RWPE2 (cell line): Measurements from ENCODE around the gene SPCS2.
A peak's percentile ranks its signal among the peaks of the same experiment; 100 is the strongest.

Experiments
- ATAC-seq: fragments of 200-7000 bp; cut with Tn5 transposase; 3 replicates; pipeline ENCODE4 v1.9.1; 2021; ENCODE audit warnings: low read depth
- DNase-seq: peaks from one replicate; pipeline ENCODE4 v3.0.0-alpha.2; 2020; ENCODE audit warnings: low spot score
- H3K27ac ChIP-seq: fragments of 450-650 bp; 2 replicates; pipeline ENCODE4 v1.5.1; 2017; ENCODE audit warnings: mild to moderate bottlenecking; ENCODE audit not compliant: poor library complexity, severe bottlenecking
- H3K27me3 ChIP-seq: fragments of 250-450 bp; sonication (Bioruptor Pico); 2 replicates; pipeline ENCODE4 v1.5.1; 2021; ENCODE audit warnings: mild to moderate bottlenecking, moderate library complexity; ENCODE audit not compliant: insufficient read depth, poor library complexity, severe bottlenecking
- H3K36me3 ChIP-seq: fragments of 250-450 bp; sonication (Bioruptor Pico); 2 replicates; pipeline ENCODE4 v1.5.1; 2020; ENCODE audit warnings: low read depth, mild to moderate bottlenecking, moderate library complexity
- H3K4me1 ChIP-seq: fragments of 250-450 bp; sonication (Bioruptor Pico); 2 replicates; pipeline ENCODE4 v1.5.1; 2021; ENCODE audit warnings: mild to moderate bottlenecking, moderate library complexity; ENCODE audit not compliant: insufficient read depth, poor library complexity, severe bottlenecking
- H3K4me3 ChIP-seq: fragments of 250-450 bp; sonication (Bioruptor Pico); 2 replicates; pipeline ENCODE4 v1.5.1; 2021; ENCODE audit warnings: mild to moderate bottlenecking, moderate library complexity; ENCODE audit not compliant: severe bottlenecking
- H3K9me3 ChIP-seq: fragments of 250-450 bp; sonication (Bioruptor Pico); 2 replicates; pipeline ENCODE4 v1.5.1; 2021; ENCODE audit warnings: mild to moderate bottlenecking, moderate library complexity; ENCODE audit not compliant: severe bottlenecking
- TF ChIP-seq, protein P1 (sequence below): fragments of 450-650 bp; IDR thresholded peaks from one replicate; pipeline ENCODE4 v1.5.1; 2017; ENCODE audit warnings: mild to moderate bottlenecking, moderate library complexity; ENCODE audit not compliant: poor library complexity, severe bottlenecking

SPCS2 gene

GRCh38 chr11:75022296-75022695 is 73.2 kb downstream of the SPCS2 start:
- TF ChIP-seq, protein P1, sequence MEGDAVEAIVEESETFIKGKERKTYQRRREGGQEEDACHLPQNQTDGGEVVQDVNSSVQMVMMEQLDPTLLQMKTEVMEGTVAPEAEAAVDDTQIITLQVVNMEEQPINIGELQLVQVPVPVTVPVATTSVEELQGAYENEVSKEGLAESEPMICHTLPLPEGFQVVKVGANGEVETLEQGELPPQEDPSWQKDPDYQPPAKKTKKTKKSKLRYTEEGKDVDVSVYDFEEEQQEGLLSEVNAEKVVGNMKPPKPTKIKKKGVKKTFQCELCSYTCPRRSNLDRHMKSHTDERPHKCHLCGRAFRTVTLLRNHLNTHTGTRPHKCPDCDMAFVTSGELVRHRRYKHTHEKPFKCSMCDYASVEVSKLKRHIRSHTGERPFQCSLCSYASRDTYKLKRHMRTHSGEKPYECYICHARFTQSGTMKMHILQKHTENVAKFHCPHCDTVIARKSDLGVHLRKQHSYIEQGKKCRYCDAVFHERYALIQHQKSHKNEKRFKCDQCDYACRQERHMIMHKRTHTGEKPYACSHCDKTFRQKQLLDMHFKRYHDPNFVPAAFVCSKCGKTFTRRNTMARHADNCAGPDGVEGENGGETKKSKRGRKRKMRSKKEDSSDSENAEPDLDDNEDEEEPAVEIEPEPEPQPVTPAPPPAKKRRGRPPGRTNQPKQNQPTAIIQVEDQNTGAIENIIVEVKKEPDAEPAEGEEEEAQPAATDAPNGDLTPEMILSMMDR = no peak

DNA sequence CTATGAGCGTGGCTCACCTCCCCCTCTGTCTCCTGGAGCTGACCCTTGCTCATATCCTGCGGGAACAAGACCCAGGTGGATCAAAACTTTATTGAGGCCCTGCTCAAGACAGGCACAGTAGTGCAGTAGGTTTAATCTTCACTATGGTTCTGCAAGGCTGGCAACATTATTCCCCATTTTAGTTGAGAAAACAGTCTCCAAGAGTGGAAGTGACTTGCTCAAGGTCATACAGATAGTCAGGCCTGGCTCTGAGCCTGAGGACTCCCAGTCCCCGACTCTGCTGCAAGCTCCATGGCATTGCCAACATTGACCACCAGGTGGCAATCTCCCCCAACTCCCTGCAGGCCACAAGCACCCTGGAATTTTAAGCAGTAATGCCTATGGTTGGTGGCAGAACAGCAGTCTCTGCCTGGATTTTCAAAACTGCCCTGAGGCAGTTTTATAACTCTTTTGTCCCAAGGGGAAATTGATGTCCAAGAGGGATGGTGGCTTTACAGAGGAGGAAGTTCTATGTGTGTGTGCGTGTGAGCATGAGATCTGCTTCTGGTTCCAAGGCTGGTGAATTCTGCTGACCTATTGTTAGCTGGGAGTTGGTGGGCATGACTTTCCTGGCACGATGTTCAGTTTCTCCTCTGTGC is 73.8 kb downstream of the SPCS2 start:
- DNase-seq = no peak
- ATAC-seq = peak; percentile 89
- Histone ChIP-seq H3K4me3 (no peak overlapping the region), H3K27me3 (no peaks in the 10 kb centered on the region), H3K36me3 (no peaks in the 10 kb centered on the region), H3K9me3 (no peaks in the 10 kb centered on the region), H3K27ac (no peak overlapping the region), H3K4me1 (no peaks in the 10 kb centered on the region)
- TF ChIP-seq, protein P1 = peak; percentile 89

More at GRCh38 chr11:75022296-75022695, 73.2 kb downstream of the SPCS2 start:
- Histone ChIP-seq H3K4me1 (no peaks in the 10 kb centered on the region), H3K27me3 (no peaks in the 10 kb centered on the region), H3K36me3 (no peaks in the 10 kb centered on the region), H3K4me3 (no peak overlapping the region), H3K27ac (no peak overlapping the region), H3K9me3 (no peaks in the 10 kb centered on the region)
- no peak for DNase-seq
- ATAC-seq = no peak

DNA sequence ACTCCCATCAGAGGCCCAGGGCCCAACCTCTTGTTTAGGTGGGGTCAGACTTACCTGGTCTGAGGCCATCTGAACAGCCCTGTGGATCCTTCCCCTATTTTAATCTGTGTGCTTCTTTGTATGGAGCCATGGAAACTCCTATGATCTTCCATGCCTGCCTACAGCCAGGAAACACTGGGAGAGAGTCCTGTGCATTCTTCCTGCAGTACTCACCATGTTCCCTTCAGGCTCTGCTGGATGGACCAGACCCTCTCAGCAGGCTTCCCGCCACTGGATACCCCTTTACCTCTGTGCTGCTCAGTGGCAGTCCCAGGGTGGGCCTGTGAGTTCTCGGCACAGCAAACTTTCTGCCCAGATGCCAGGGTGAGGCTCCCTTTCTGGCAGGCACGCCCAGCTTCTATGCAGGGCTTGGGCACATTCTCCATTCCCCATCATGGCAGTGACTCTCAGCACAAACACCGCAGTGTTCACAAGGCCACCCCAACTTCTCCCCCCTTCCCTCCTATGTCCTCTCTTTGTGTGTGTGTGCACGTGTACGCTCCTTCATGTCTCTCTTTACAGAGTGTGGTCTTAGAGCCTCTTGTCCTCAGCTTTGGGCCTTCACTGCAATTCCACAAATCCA is 74.5 kb downstream of the SPCS2 start:
- Histone ChIP-seq H3K36me3 (no peaks in the 10 kb centered on the region), H3K9me3 (no peaks in the 10 kb centered on the region), H3K4me3 (no peak overlapping the region), H3K27me3 (no peaks in the 10 kb centered on the region), H3K4me1 (no peaks in the 10 kb centered on the region), H3K27ac (no peak overlapping the region)
- ATAC-seq = no peak
- TF ChIP-seq, protein P1 = no peak
- DNase-seq = no peak

GRCh38 chr11:75024068-75024449 is 75.0 kb downstream of the SPCS2 start:
- Histone ChIP-seq H3K9me3 (no peaks in the 10 kb centered on the region), H3K4me3 (no peak overlapping the region), H3K4me1 (no peaks in the 10 kb centered on the region), H3K27me3 (no peaks in the 10 kb centered on the region), H3K27ac (no peak overlapping the region), H3K36me3 (no peaks in the 10 kb centered on the region)
- TF ChIP-seq, protein P1 = no peak
- no peak for DNase-seq
- ATAC-seq = no peak

DNA sequence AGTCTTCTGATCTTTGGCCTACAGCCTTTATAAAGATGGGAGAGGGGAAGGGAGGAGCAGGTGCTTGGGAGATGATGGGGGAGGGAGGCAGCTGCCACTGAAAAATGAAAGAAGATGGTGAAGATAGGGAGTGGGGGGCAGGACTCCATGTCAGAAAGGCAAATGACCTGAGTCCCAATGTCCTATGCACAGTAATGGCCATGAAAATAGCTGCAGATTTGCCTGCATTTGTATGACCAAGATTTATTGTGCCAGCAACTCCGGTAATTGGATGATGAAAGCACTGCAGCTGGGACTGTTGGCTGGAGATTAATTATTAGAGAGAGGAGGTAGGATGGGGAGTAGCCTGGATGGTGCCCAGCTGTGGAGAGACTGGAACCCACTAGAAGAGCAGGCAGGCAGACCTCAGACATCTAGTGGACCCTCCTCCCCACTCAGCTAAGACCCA is 75.7 kb downstream of the SPCS2 start:
- no peak for ATAC-seq
- TF ChIP-seq, protein P1 = no peak
- no peaks in the 10 kb centered on the region for H3K9me3 ChIP-seq
- no peaks in the 10 kb centered on the region for H3K36me3 ChIP-seq
- no peak overlapping the region for H3K4me3 ChIP-seq
- H3K4me1 ChIP-seq = no peaks in the 10 kb centered on the region
- no peak for DNase-seq
- no peak overlapping the region for H3K27ac ChIP-seq
- H3K27me3 ChIP-seq = no peaks in the 10 kb centered on the region
